GM23248 (cell line): ENCODE measurements around the gene RAMAC.

Source experiments
- EZH2 ChIP-seq: fragments of 200-600 bp; sonication (generic); IDR thresholded peaks from 2 replicates; pipeline ENCODE4 v1.6.1; 2018; ENCODE audit warnings: antibody characterized with exemption, mild to moderate bottlenecking; ENCODE audit not compliant: insufficient read depth, poor library complexity, severe bottlenecking
- EZH2phosphoT487 ChIP-seq: fragments of 200-600 bp; sonication (generic); IDR thresholded peaks from 2 replicates; pipeline ENCODE4 v1.6.1; 2018; ENCODE audit warnings: antibody characterized with exemption, moderate library complexity, mild to moderate bottlenecking, low read depth; ENCODE audit not compliant: insufficient read depth

DNA sequence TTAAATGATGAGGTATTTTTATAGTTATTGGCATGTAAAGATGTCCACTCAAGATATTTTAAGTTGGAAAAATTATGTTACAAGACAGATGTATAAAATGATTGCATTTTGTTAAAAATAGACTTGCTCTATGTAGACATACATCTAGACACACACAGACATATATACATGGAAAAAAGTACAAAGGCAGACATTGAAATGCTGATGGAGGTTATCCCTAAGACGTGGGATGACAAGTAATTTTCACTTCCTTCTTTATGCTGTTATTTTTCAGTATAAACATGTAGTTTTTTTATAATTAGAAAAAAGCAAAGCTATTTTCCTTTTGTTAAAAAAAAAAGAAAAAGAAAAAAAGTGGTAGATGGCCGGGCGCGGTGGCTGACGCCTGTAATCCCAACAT is 40.7 kb upstream of the RAMAC start:
- TF ChIP-seq EZH2 (no peak), EZH2phosphoT487 (no peak)
